GM18505 (cell line): ENCODE data around the gene SV2C.
"Not testable (repeated sequence)": the region's sequence is repeated elsewhere in the genome, so short reads cannot be mapped to it uniquely, and the experiment has no call there.

Experiments used
- ATAC-seq: cut with Tn5 transposase; IDR thresholded peaks from one replicate; pipeline ENCODE4 v1.9.1; 2021; ENCODE audit not compliant: unreplicated experiment
- POLR2A ChIP-seq: IDR thresholded peaks from 4 replicates; pipeline ENCODE4 v1.6.1; 2011; ENCODE audit warnings: borderline replicate concordance; ENCODE audit not compliant: insufficient read depth, insufficient read length; ENCODE audit errors: extremely low read depth

Gene SV2C

GRCh38 chr5:76082772-76083554, at the start of gene SV2C:
TSS of gene SV2C (plus strand) at chr5:76083383. CDS start at chr5:76131751, 48,368 bp downstream.
- no peak for ATAC-seq
- TF ChIP-seq POLR2A: no peak

- not testable (repeated sequence) for ATAC-seq
These were observed 45.4 kb upstream of the SV2C start for GRCh38 chr5:76037736-76038151.

- no peak for TF ChIP-seq POLR2A
- ATAC-seq: no peak
These were observed 45.0 kb upstream of the SV2C start for GRCh38 chr5:76038212-76038611.

- ATAC-seq: no peak
- no peak for TF ChIP-seq POLR2A
These were observed 42.4 kb upstream of the SV2C start for GRCh38 chr5:76040806-76041205.

GRCh38 chr5:76041863-76042262, 41.3 kb upstream of the SV2C start:
- no peak for ATAC-seq

GRCh38 chr5:76046741-76047140, 36.4 kb upstream of the SV2C start:
- no peak for TF ChIP-seq POLR2A
- no peak for ATAC-seq

More at GRCh38 chr5:76041863-76042262, 41.3 kb upstream of the SV2C start:
- TF ChIP-seq POLR2A: no peak

GRCh38 chr5:76050134-76050533, 33.0 kb upstream of the SV2C start:
- ATAC-seq: no peak
- TF ChIP-seq POLR2A: no peak

GRCh38 chr5:76062502-76063041, 20.6 kb upstream of the SV2C start:
- ATAC-seq: no peak
- no peak for TF ChIP-seq POLR2A

- no peak for TF ChIP-seq POLR2A
- ATAC-seq: no peak
These were observed 17.9 kb upstream of the SV2C start for GRCh38 chr5:76065258-76065657.

- no peak for ATAC-seq
- TF ChIP-seq POLR2A: no peak
These were observed 14.0 kb upstream of the SV2C start for GRCh38 chr5:76069061-76069735.

- no peak for ATAC-seq
- TF ChIP-seq POLR2A: no peak
These were observed 8.6 kb upstream of the SV2C start for GRCh38 chr5:76074487-76075065.

- no peak for ATAC-seq
- TF ChIP-seq POLR2A: no peak
These were observed 1.1 kb upstream of the SV2C start for GRCh38 chr5:76081811-76082771.
